Measurements from ENCODE around the gene LYPLAL1. TPM values are rescaled to one million over a fixed set of nuclear protein-coding genes. Genes with fewer than 3 reads are reported as not detected.

LYPLAL1 gene
- polyA plus RNA-seq, 1 of the 3 experiments (the other 2 are of a cell fraction) = 11.2 TPM

DNA sequence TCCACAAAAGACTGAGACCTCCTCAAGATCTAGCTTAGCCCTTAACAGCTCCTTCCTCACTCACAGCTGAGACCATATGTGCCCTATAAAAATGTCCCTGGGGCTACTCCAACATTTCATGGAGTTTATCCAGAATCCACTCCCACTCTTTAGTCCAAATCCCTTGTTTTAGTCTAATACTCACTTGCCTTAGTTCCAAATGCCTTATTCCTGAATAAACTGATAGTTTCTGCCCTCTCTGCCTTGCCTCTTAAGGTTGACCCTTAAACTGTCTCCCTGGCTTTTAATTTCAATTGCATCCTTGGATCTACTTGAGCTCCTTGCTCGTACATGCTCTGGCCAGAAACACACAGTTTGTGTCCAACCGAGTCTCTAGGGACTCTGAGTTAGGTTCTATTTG, 47.3 kb upstream of the LYPLAL1 start:
- Histone ChIP-seq H4K20me1 (ENCODE audit: insufficient read depth) (no peaks in the 10 kb centered on the region), H2AFZ (ENCODE audit: low read depth) (no peak overlapping the region), H3K4me2 (no peak overlapping the region), H3K27me3 (ENCODE audit: insufficient read depth) (no peaks in the 10 kb centered on the region), H3K79me2 (ENCODE audit: insufficient read depth) (no peaks in the 10 kb centered on the region), H3K9ac (no peak overlapping the region), H3K4me3 (ENCODE audit: low read depth in 2 of 2, low read length in 1 of 2) (no peak overlapping the region), H3K27ac (ENCODE audit: low read depth in 2 of 2, low read length in 1 of 2) (no peak overlapping the region), H3K9me2 (no peaks in the 10 kb centered on the region), H3K36me3 (replicated peaks in 1 of 2; ENCODE audit: control insufficient read depth in 1 of 2, insufficient read depth in 2 of 2, low read length in 1 of 2) (no peaks in the 10 kb centered on the region), H3K9me3 (no peaks in the 10 kb centered on the region), H3F3A (replicated peaks; ENCODE audit: insufficient read depth) (no peaks in the 10 kb centered on the region), H3K4me1 (ENCODE audit: control insufficient read depth in 1 of 2, insufficient read depth in 2 of 2, low read depth in 1 of 2, low read length in 1 of 2) (peaks cover 0 to 7% of the 10 kb centered on the region in 2 experiments; a peak in 2 of 4 replicates)
- ChIA-PET POLR2A (no interaction called here), CTCF (no interaction called here)
- DNase-seq = no peak
- WGBS (ENCODE audit: low lambda C conversion rate) = 90% methylated on average over 2 of the region's 2 CpGs
- TF ChIP-seq SMC3 (IDR thresholded peaks at IDR 0.05; ENCODE audit: low read depth, low read length) = no peak

DNA sequence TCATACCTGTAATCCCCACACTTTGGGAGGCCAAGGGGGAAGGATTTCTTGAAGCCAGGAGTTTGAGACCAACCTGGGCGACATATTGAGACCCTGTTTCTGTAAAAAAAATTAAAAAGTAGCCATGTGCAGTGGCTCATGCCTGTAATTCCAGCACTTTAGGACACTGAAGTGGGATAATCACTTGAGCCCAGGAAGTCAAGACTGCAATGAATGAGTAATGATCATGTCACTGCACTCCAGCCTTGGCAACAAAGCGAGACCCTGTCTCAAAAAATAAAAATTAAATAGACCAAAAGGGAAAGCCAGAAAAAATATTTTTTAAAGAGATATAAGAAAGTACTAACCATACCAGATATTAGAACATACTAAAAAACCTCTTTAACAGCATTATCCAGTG, 44.7 kb upstream of the LYPLAL1 start:
- no peaks in the 10 kb centered on the region for H3F3A ChIP-seq (replicated peaks; ENCODE audit: insufficient read depth)
- TF ChIP-seq RFX5 (IDR thresholded peaks at IDR 0.05; ENCODE audit: low read length) = no peak
- ChIA-PET CTCF (no interaction called here), POLR2A (no interaction called here)
- DNase-seq = no peak
- no peaks in the 10 kb centered on the region; a peak in 1 of 4 replicates for H3K4me1 ChIP-seq (ENCODE audit: control insufficient read depth in 1 of 2, insufficient read depth in 2 of 2, low read depth in 1 of 2, low read length in 1 of 2)
- no peaks in the 10 kb centered on the region for H3K9me3 ChIP-seq
- H3K27ac ChIP-seq (ENCODE audit: low read depth in 2 of 2, low read length in 1 of 2) = no peak overlapping the region
- no peaks in the 10 kb centered on the region for H4K20me1 ChIP-seq (ENCODE audit: insufficient read depth)
- H3K36me3 ChIP-seq (replicated peaks in 1 of 2; ENCODE audit: control insufficient read depth in 1 of 2, insufficient read depth in 2 of 2, low read length in 1 of 2) = peaks cover 0 to 4% of the 10 kb centered on the region in 2 experiments
- H3K79me2 ChIP-seq (ENCODE audit: insufficient read depth) = no peaks in the 10 kb centered on the region
- no peak overlapping the region for H3K4me3 ChIP-seq (ENCODE audit: low read depth in 2 of 2, low read length in 1 of 2)
- H3K9me2 ChIP-seq = no peaks in the 10 kb centered on the region
- H3K27me3 ChIP-seq (ENCODE audit: insufficient read depth) = no peaks in the 10 kb centered on the region
- no peak overlapping the region for H3K4me2 ChIP-seq
- WGBS (ENCODE audit: low lambda C conversion rate) = 75% methylated on average over 2 of the region's 2 CpGs
- no peak overlapping the region for H2AFZ ChIP-seq (ENCODE audit: low read depth)
- H3K9ac ChIP-seq = no peak overlapping the region

DNA sequence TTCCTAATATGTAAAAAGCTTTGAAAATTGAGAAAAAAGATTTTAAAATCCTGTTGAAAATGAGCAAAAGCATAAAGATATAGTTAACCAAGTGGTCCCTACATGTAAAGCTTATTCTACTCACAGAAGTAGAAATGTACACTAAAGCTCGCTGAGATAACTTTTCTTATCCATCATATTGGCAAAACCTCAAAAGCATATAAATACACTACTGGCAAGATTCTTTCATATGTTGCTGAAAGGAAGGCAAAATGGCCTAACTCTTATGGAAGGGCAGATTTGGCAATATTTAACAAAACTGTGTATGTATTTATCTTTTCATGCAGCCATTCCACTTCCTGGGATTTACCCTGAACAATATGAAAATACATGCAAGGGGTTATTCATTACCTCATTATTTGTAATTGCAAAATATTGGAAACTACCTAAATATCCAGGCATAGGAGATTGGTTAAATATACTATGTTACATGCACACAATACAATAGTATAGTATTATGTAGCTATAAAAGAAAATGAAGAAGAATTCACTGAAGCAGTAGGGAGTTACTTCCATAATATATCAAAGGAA, 43.2 kb upstream of the LYPLAL1 start:
- peaks cover 0 to 4% of the 10 kb centered on the region in 2 experiments for H3K36me3 ChIP-seq (replicated peaks in 1 of 2; ENCODE audit: control insufficient read depth in 1 of 2, insufficient read depth in 2 of 2, low read length in 1 of 2)
- no peaks in the 10 kb centered on the region; a peak in 1 of 4 replicates for H3K4me1 ChIP-seq (ENCODE audit: control insufficient read depth in 1 of 2, insufficient read depth in 2 of 2, low read depth in 1 of 2, low read length in 1 of 2)
- no peak overlapping the region for H2AFZ ChIP-seq (ENCODE audit: low read depth)
- CTCF ChIA-PET = interaction anchor here (0.7 kb wide), 1 partner anchor 780 kb away, joined by 3 read pairs; no protein-coding TSS in a partner anchor
- H3F3A ChIP-seq (replicated peaks; ENCODE audit: insufficient read depth) = no peaks in the 10 kb centered on the region
- 0 out of 2 replicates have a peak, but pooled peaks cover under 1% of the 10 kb centered on the region for H3K9me3 ChIP-seq
- H3K4me2 ChIP-seq = no peak overlapping the region
- H3K9me2 ChIP-seq = no peaks in the 10 kb centered on the region
- no peaks in the 10 kb centered on the region for H3K27me3 ChIP-seq (ENCODE audit: insufficient read depth)
- no peaks in the 10 kb centered on the region for H3K79me2 ChIP-seq (ENCODE audit: insufficient read depth)
- H4K20me1 ChIP-seq (ENCODE audit: insufficient read depth) = no peaks in the 10 kb centered on the region
- 86% methylated on average over 1 of the region's 1 CpG for WGBS (ENCODE audit: low lambda C conversion rate)
- no peak for DNase-seq
- H3K9ac ChIP-seq = no peak overlapping the region
- POLR2A ChIA-PET = no interaction called here
- no peak overlapping the region for H3K27ac ChIP-seq (ENCODE audit: low read depth in 2 of 2, low read length in 1 of 2)
- H3K4me3 ChIP-seq (ENCODE audit: low read depth in 2 of 2, low read length in 1 of 2) = no peak overlapping the region
- no peak for TF ChIP-seq YY1 (IDR thresholded peaks at IDR 0.05; ENCODE audit: low read depth)
- no peak for TF ChIP-seq SIN3A (IDR thresholded peaks at IDR 0.05; ENCODE audit: borderline replicate concordance, low read depth, low read length)
- no peak for TF ChIP-seq EP300 (IDR thresholded peaks at IDR 0.05; ENCODE audit: borderline replicate concordance in 1 of 2, low read depth in 1 of 2, low read length in 1 of 2)
- no peak for TF ChIP-seq GABPA (IDR thresholded peaks at IDR 0.05; ENCODE audit: low read depth)
- TF ChIP-seq JUND (IDR thresholded peaks at IDR 0.05) = no peak
- TF ChIP-seq CHD2 (IDR thresholded peaks at IDR 0.05; ENCODE audit: low read length, partially characterized antibody) = no peak
- no peak for TF ChIP-seq MXI1 (IDR thresholded peaks at IDR 0.05; ENCODE audit: low read depth, low read length)
- TF ChIP-seq, protein P1, sequence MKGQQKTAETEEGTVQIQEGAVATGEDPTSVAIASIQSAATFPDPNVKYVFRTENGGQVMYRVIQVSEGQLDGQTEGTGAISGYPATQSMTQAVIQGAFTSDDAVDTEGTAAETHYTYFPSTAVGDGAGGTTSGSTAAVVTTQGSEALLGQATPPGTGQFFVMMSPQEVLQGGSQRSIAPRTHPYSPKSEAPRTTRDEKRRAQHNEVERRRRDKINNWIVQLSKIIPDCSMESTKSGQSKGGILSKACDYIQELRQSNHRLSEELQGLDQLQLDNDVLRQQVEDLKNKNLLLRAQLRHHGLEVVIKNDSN (IDR thresholded peaks at IDR 0.05; ENCODE audit: borderline replicate concordance, low read depth) = no peak
- TF ChIP-seq, protein P2, sequence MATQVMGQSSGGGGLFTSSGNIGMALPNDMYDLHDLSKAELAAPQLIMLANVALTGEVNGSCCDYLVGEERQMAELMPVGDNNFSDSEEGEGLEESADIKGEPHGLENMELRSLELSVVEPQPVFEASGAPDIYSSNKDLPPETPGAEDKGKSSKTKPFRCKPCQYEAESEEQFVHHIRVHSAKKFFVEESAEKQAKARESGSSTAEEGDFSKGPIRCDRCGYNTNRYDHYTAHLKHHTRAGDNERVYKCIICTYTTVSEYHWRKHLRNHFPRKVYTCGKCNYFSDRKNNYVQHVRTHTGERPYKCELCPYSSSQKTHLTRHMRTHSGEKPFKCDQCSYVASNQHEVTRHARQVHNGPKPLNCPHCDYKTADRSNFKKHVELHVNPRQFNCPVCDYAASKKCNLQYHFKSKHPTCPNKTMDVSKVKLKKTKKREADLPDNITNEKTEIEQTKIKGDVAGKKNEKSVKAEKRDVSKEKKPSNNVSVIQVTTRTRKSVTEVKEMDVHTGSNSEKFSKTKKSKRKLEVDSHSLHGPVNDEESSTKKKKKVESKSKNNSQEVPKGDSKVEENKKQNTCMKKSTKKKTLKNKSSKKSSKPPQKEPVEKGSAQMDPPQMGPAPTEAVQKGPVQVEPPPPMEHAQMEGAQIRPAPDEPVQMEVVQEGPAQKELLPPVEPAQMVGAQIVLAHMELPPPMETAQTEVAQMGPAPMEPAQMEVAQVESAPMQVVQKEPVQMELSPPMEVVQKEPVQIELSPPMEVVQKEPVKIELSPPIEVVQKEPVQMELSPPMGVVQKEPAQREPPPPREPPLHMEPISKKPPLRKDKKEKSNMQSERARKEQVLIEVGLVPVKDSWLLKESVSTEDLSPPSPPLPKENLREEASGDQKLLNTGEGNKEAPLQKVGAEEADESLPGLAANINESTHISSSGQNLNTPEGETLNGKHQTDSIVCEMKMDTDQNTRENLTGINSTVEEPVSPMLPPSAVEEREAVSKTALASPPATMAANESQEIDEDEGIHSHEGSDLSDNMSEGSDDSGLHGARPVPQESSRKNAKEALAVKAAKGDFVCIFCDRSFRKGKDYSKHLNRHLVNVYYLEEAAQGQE (IDR thresholded peaks at IDR 0.05; ENCODE audit: low read depth, low read length) = no peak
- no peak for TF ChIP-seq EZH2phosphoT487 (IDR thresholded peaks at IDR 0.05; ENCODE audit: borderline replicate concordance, low read depth)
- TF ChIP-seq, protein P3, sequence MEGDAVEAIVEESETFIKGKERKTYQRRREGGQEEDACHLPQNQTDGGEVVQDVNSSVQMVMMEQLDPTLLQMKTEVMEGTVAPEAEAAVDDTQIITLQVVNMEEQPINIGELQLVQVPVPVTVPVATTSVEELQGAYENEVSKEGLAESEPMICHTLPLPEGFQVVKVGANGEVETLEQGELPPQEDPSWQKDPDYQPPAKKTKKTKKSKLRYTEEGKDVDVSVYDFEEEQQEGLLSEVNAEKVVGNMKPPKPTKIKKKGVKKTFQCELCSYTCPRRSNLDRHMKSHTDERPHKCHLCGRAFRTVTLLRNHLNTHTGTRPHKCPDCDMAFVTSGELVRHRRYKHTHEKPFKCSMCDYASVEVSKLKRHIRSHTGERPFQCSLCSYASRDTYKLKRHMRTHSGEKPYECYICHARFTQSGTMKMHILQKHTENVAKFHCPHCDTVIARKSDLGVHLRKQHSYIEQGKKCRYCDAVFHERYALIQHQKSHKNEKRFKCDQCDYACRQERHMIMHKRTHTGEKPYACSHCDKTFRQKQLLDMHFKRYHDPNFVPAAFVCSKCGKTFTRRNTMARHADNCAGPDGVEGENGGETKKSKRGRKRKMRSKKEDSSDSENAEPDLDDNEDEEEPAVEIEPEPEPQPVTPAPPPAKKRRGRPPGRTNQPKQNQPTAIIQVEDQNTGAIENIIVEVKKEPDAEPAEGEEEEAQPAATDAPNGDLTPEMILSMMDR (IDR thresholded peaks at IDR 0.05) = no peak
- TF ChIP-seq RAD21 (IDR thresholded peaks at IDR 0.05; ENCODE audit: low read length) = no peak
- TF ChIP-seq TEAD4 (IDR thresholded peaks at IDR 0.05; ENCODE audit: borderline replicate concordance, insufficient read depth) = no peak
